GM19372 (cell line): Measurements from ENCODE around the gene MPZL1.
A peak's percentile ranks its signal among the peaks of the same experiment; 100 is the strongest.
"Not testable (repeated sequence)": the region's sequence is repeated elsewhere in the genome, so short reads cannot be mapped to it uniquely, and the experiment has no call there.

Experiments
- ATAC-seq: cut with Tn5 transposase; IDR thresholded peaks from one replicate; pipeline ENCODE4 v1.9.1; 2021; ENCODE audit warnings: mild to moderate bottlenecking, low read depth, moderate library complexity; ENCODE audit not compliant: unreplicated experiment

The MPZL1 gene

GRCh38 chr1:167802235-167802634, 80.5 kb downstream of the MPZL1 start:
- no peak for ATAC-seq

- peak; percentile 86 for ATAC-seq
These were observed 81.8 kb downstream of the MPZL1 start for GRCh38 chr1:167803358-167804207.

- no peak for ATAC-seq
These were observed 83.3 kb downstream of the MPZL1 start for GRCh38 chr1:167805041-167805556.

- not testable (repeated sequence) for ATAC-seq
These were observed 84.5 kb downstream of the MPZL1 start for GRCh38 chr1:167806235-167806634.

- ATAC-seq: not testable (repeated sequence)
These were observed 84.9 kb downstream of the MPZL1 start for GRCh38 chr1:167806676-167807075.

GRCh38 chr1:167808104-167808503, 86.3 kb downstream of the MPZL1 start:
- ATAC-seq: no peak

- ATAC-seq: no peak
These were observed 86.9 kb downstream of the MPZL1 start for GRCh38 chr1:167808690-167809089.

GRCh38 chr1:167812972-167813371, 91.2 kb downstream of the MPZL1 start:
- no peak for ATAC-seq

GRCh38 chr1:167815650-167816049, 93.9 kb downstream of the MPZL1 start:
- no peak for ATAC-seq

- peak; percentile 80 for ATAC-seq
These were observed 98.3 kb downstream of the MPZL1 start for GRCh38 chr1:167819849-167820683.

- no peak for ATAC-seq
These were observed 99.0 kb downstream of the MPZL1 start for GRCh38 chr1:167820684-167821355.

GRCh38 chr1:167821356-167821685, 99.5 kb downstream of the MPZL1 start:
- no peak for ATAC-seq

GRCh38 chr1:167821969-167822685, 100.3 kb downstream of the MPZL1 start:
- no peak for ATAC-seq

- ATAC-seq: no peak
These were observed 102.5 kb downstream of the MPZL1 start for GRCh38 chr1:167824163-167824794.

GRCh38 chr1:167825419-167826079, 103.8 kb downstream of the MPZL1 start:
- no peak for ATAC-seq

- ATAC-seq: no peak
These were observed 104.3 kb downstream of the MPZL1 start for GRCh38 chr1:167826127-167826526.

- no peak for ATAC-seq
These were observed 108.1 kb downstream of the MPZL1 start for GRCh38 chr1:167829868-167830267.

- not testable (repeated sequence) for ATAC-seq
These were observed 108.9 kb downstream of the MPZL1 start for GRCh38 chr1:167830668-167831067.

GRCh38 chr1:167832693-167833092, 110.9 kb downstream of the MPZL1 start:
- no peak for ATAC-seq
